ENCODE data around the gene LGALS16.
"Not testable (repeated sequence)": the region's sequence is repeated elsewhere in the genome, so short reads cannot be mapped to it uniquely, and the experiment has no call there.

The LGALS16 gene

GRCh38 chr19:39677961-39678889, 22.5 kb downstream of the LGALS16 start:
- no peak for DNase-seq

- DNase-seq = peak; percentile 60 to 73
These were observed 23.5 kb downstream of the LGALS16 start for GRCh38 chr19:39679056-39679790.

DNA sequence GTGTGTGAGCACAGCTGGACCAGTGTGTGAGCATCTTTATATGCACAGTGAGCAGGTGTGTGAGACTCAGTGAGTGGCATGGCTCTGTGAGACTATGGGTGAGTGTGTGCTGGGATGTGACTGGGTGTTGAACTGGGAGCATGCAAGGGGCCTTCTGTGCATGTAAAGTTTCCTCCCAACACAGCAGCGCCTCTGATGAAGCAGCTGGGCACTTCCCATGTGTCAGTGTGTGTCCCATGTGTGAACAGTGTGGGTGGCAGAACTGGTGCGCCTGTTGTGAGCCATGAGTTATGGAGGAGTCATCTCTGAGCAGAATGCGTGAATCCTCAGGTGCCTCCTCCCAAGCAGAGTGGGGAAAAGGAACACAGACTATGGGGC, 24.1 kb downstream of the LGALS16 start:
- peak; percentile 60 to 69 for DNase-seq

GRCh38 chr19:39680593-39680992, 24.9 kb downstream of the LGALS16 start:
- DNase-seq = no peak

- DNase-seq = no peak
These were observed 25.7 kb downstream of the LGALS16 start for GRCh38 chr19:39681416-39681815.

- DNase-seq = no peak
These were observed 28.6 kb downstream of the LGALS16 start for GRCh38 chr19:39684267-39684666.

- DNase-seq = no peak
These were observed 31.0 kb downstream of the LGALS16 start for GRCh38 chr19:39686739-39687138.

DNA sequence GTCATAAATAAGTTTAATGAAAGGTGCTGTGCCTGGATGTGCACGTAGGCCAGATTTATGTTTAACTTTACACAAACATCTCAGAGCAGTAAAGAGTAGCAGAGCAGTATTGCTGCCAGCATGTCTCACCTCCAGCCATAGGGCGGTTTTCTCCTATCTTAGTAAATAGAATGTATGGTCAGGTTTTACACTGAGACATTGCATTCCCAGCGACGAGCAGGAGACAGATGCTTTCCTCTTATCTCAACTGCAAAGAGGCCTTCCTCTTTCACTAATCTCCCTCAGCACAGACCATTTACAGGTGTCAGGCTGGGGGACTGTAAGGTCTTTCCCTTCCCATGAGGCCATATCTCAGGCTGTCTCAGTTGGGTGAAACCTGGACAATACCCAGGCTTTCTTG, 32.9 kb downstream of the LGALS16 start:
- not testable (repeated sequence) for DNase-seq

DNA sequence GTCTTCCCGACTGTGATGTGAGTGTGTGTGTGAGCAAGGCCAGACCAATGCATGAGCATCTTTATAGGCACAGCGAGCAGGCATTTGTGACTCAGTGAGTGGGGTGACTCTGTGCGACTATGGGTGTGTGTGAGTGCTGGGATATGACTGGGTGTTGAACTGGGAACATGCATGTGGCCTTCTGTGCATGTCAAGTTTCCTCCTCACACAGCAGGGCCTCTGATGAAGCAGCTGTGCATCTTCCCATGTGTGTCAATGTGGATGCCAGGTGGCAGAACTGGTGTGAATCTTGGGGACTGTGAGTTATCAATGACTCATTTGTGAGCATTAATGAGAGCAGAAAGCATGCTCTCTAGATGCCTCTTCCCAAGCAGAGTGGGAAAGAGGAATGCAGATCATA, 36.5 kb downstream of the LGALS16 start:
- DNase-seq = no peak

- no peak for DNase-seq
These were observed 37.1 kb downstream of the LGALS16 start for GRCh38 chr19:39692822-39693221.

DNA sequence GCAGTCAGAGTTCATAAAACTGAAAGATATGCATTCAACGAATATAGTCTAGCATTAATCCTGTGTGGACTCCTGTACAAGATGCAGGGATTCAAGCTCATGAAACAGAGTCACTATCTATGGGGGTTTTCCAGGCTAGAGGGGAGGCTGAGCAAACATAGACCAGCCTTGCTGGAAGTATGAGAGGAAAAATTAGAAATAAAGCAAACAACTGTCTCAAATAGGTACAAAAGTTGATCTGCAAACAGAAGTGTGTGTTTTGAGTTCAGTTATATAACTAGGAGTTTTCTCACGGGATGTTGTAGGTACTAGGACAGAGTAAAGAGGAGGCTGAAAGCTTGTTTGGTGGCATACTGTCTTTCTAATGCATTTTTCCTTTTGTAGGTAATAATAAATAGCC, 40.0 kb downstream of the LGALS16 start:
- DNase-seq = no peak

GRCh38 chr19:39696387-39696786, 40.7 kb downstream of the LGALS16 start:
- DNase-seq = no peak

- DNase-seq = no peak
These were observed 42.8 kb downstream of the LGALS16 start for GRCh38 chr19:39698535-39698934.

GRCh38 chr19:39701291-39701690, 45.6 kb downstream of the LGALS16 start:
- DNase-seq = no peak

GRCh38 chr19:39704181-39705044, 48.7 kb downstream of the LGALS16 start, which contains the start of gene LGALS14:
Gene LGALS14 (plus strand): TSS chr19:39704481. CDS start chr19:39704529, 48 bp downstream.
- DNase-seq = peak in 1 of 2 experiments; percentile 39

DNA sequence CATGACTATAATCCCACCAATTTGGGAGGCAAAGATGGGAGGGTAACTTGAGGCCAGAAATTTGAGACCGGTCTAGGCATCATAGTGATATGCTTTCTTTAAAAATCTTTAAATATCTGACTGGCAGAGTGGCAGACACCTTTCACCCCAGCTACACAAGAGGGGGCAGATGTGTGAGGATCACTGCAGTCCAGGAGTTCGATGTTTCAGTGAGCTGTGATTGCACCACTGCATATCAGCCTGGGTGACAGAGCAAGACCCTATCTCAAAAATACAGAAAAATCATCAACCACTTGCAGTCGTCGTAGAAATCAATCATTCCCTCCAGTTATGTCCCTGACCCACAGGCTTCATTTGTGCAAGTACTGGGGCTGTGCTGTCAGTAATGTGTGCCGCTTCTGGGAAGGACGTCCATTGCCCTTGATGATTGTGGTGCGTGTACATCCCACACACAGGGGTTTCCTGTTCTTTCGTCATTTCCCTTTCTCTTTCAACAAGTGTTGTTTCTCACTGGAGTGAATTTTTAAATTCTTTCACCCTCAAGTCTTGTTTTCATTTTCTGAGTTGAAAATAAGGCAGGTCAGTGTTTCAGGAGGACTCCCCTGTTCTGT, 50.0 kb downstream of the LGALS16 start:
- peak; percentile 37 to 48 for DNase-seq

- no peak for DNase-seq
These were observed 52.9 kb downstream of the LGALS16 start for GRCh38 chr19:39708594-39708993.

- DNase-seq = no peak
These were observed 53.5 kb downstream of the LGALS16 start for GRCh38 chr19:39709026-39709872.
